ENCODE results near the gene PNP.
"Not testable (repeated sequence)": the region's sequence is repeated elsewhere in the genome, so short reads cannot be mapped to it uniquely, and the experiment has no call there.

PNP gene

DNA sequence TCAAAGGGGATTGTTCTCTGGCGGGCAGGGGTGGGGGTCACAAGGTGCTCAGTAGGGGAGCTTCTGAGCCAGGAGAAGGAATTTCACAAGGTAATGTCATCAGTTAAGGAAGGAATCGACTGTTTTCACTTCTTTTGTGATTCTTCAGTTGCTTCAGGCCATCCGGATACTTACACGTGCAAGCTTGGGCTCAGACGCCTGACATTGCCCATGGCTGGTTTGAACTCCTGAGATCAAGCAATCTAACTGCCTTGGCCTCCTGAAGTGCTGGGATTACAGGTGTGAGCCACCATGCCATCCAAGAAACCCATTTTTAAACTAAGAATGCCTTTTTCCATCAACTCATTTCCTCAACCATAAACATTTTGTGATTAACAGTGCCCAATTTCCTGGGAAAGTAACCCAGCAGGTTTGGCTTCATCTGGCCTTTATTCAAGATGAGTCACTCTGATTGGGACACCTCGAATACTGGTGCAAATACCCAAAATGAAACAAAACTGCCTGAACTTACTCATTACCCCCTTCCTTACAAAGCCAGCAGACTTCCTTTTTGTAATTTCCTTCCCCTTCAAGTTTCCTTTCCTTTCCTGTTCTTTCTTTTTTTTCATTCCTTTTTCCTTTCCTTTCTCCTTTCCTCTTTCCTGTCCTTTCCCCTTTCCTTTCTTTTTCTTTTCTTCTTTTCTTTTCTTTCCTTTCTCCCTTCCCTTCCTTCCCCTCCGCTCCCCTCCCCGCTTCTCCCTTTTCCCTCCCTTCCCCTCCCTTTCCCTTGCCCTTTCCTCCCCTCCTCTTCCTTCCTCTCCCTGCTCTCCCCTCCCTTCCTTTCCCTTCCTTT, 25.9 kb downstream of the PNP start:
- peak overlapping the region; percentile 39 for H3K27ac ChIP-seq

DNA sequence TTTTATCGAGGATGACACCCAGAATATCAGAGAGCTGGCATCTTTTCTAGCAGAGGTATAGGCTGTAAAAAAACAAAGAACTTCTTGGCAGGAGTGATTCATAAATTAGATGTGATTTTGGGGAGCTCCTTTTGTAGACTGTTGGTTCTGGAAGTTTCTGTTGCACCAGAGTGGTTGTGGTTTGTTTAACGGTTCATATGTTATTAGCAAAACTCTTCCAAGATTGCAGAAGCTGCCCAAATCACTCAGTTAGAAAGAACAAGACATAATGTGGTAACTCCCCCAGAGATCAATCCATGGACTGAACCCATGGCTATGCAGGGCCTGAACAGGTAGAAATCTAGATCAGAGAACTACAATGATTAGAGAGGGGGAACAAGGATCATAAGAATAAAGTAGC, 29.4 kb downstream of the PNP start:
- H3K27ac ChIP-seq: no peak overlapping the region
- TF ChIP-seq, protein P1, sequence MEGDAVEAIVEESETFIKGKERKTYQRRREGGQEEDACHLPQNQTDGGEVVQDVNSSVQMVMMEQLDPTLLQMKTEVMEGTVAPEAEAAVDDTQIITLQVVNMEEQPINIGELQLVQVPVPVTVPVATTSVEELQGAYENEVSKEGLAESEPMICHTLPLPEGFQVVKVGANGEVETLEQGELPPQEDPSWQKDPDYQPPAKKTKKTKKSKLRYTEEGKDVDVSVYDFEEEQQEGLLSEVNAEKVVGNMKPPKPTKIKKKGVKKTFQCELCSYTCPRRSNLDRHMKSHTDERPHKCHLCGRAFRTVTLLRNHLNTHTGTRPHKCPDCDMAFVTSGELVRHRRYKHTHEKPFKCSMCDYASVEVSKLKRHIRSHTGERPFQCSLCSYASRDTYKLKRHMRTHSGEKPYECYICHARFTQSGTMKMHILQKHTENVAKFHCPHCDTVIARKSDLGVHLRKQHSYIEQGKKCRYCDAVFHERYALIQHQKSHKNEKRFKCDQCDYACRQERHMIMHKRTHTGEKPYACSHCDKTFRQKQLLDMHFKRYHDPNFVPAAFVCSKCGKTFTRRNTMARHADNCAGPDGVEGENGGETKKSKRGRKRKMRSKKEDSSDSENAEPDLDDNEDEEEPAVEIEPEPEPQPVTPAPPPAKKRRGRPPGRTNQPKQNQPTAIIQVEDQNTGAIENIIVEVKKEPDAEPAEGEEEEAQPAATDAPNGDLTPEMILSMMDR (conservative IDR thresholded peaks at IDR 0.05): no peak
- TF ChIP-seq ZFX (IDR thresholded peaks at IDR 0.05): no peak

More for the DNA sequence above, 25.9 kb downstream of the PNP start:
- no peak for TF ChIP-seq ZFX (IDR thresholded peaks at IDR 0.05)
- TF ChIP-seq, protein P1 (conservative IDR thresholded peaks at IDR 0.05): no peak

DNA sequence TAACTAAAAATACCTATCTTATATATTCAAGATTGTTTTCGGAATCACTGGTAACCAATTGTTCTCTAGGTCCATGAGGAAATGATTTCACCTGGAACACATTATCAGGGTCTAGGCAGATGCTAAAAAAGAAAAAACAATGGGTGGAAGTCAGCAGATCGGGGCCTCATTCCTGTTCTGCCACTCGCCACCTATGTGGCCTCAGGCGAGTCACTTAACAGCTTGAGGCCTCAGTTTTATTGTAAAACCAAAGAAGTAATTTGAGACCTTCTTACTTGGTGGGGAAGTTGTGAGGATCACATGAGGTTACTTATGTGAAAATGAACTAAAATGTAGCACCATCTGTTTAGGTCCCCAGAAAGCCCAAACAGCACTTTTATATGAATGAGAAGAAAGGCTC, 29.9 kb downstream of the PNP start:
- TF ChIP-seq ZFX (IDR thresholded peaks at IDR 0.05): no peak
- H3K27ac ChIP-seq: no peak overlapping the region

DNA sequence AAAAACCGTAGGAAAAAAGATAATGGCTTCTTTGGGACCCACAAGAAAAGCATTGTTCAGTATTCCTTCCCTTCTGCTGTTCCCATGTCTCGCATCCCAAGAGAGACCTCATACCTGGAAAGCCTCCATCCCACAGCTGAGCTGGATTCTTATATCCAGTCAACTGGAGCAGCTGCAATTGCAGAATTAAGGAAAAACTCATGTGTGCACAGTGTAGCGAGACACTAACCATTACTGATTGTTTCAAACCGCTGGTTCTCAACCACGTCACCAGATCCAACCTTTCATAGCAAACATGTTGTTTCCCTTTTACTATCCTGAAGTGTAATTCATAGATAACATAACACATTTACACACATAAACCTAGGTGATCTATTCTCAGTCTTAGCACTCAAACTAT, 30.7 kb downstream of the PNP start:
- no peak overlapping the region for H3K27ac ChIP-seq
- TF ChIP-seq, protein P1 (conservative IDR thresholded peaks at IDR 0.05): no peak
- TF ChIP-seq ZFX (IDR thresholded peaks at IDR 0.05): no peak

DNA sequence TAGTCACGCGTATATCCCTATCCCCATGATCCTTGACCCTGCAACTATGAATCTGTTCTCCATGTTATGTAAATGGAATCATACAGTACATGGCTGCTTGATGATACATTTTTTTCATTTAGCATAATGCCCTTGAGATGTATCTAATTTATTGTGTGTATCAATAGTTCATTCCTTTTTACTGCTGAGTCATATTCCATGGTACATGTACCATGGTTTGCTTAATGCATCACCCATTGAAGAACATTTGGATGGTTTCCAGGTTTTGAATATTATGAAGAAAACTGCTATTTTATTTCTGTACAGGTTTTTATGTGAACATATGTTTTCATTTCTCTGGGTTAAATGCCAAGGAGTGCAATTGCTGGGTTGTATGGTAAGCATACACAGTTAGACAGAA, 32.1 kb downstream of the PNP start:
- H3K27ac ChIP-seq: no peak overlapping the region
- TF ChIP-seq ZFX (IDR thresholded peaks at IDR 0.05): no peak
- TF ChIP-seq, protein P1 (conservative IDR thresholded peaks at IDR 0.05): no peak

DNA sequence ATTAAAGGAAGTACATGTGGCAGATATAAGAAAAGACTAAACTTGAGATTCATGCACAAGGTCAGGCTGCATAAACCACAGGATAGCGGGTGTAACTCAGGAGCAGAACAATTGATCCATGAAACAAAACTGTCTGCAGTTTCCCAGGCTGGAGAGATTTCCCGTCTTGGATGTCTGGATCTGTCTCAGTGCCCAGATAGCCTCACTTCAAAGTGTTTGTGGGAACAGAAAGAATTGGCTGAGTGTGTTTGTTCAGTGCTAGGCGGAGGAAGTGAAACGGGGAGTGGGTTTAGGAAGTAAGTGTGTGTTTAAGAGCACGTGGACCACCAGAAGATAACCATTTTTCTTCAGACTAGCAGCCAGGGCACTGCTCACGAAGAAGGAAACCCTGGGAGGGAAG, 34.7 kb downstream of the PNP start:
- TF ChIP-seq, protein P1 (conservative IDR thresholded peaks at IDR 0.05): no peak
- no peak for TF ChIP-seq ZFX (IDR thresholded peaks at IDR 0.05)
- no peak overlapping the region for H3K27ac ChIP-seq

DNA sequence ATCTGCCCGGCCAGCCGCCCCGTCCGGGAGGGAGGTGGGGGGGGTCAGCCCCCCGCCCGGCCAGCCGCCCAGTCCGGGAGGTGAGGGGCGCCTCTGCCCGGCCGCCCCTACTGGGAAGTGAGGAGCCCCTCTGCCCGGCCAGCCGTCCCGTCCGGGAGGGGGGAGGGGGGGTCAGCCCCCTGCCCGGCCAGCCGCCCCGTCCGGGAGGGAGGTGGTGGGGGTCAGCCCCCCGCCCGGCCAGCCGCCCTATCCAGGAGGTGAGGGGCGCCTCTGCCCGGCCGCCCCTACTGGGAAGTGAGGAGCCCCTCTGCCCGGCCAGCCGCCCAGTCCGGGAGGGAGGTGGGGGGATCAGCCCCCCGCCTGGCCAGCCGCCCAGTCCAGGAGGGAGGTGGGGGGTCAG, 37.1 kb downstream of the PNP start:
- not testable (repeated sequence) for H3K27ac ChIP-seq

DNA sequence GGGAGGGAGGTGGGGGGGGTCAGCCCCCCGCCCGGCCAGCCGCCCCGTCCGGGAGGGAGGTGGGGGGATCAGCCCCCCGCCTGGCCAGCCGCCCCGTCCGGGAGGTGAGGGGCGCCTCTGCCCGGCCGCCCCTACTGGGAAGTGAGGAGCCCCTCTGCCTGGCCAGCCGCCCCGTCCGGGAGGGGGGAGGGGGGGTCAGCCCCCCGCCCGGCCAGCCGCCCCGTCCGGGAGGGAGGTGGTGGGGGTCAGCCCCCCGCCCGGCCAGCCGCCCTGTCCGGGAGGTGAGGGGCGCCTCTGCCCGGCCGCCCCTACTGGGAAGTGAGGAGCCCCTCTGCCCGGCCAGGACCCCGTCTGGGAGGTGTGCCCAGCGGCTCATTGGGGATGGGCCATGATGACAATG, 37.5 kb downstream of the PNP start:
- H3K27ac ChIP-seq: not testable (repeated sequence)

DNA sequence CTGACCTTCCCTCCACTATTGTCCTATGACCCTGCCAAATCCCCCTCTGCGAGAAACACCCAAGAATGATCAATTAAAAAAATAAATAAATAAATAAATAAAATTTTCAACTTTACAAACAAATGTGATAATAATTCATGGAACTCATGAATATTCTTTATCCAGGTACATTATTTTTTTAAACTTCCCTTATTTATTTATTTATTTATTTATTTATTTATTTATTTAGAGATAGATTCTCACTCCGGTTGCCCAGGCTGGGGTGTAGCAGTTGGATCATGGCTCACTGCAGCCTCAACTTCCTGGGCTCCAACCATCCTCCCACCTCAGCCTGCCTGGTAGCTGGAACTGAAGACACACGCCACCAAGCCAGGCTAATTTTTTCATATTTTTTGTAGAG, 38.3 kb downstream of the PNP start:
- not testable (repeated sequence) for H3K27ac ChIP-seq

DNA sequence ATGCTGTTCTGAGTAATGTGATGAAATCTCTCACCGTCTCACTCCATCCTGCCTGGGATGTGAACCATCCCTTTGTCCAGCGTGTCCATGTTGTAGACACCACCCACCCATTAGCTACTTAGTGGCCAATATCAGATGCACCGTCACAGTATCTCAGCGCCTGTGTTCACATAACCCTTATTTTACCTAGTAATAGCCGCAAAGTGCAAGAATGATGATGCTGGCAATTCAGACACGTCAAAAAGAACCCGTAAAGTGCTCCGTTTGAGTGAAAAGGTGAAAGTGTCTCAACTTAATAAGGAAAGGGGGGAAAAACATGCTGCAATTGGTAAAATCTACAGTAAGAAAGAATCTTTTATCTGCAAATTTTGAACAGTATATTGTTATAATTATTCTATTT, 39.2 kb downstream of the PNP start:
- no peak overlapping the region for H3K27ac ChIP-seq
- TF ChIP-seq, protein P1 (conservative IDR thresholded peaks at IDR 0.05): no peak

Measured in C4-2B (cell line).